ENCODE data around the gene PNPLA3.

GRCh38 chr22:43968614-43969013 lies 45.0 kb downstream of the PNPLA3 start:
- TF ChIP-seq TBL1XR1 (IDR thresholded peaks at IDR 0.05; ENCODE audit: low read length in 2 of 2) = no peak
- no peak for TF ChIP-seq EP300 (IDR thresholded peaks at IDR 0.05; ENCODE audit: low read length)
- TF ChIP-seq CTCF (IDR thresholded peaks at IDR 0.05 in 2 of 3, conservative IDR thresholded peaks at IDR 0.05 in 1 of 3; ENCODE audit: insufficient read depth in 2 of 3, low read depth in 1 of 3, low read length in 3 of 3) = no peak
- TF ChIP-seq KLF6 (CRISPR knock-in tag; IDR thresholded peaks at IDR 0.05; ENCODE audit: borderline replicate concordance) = no peak

All from K562 (cell line).